ENCODE data around the gene APOBEC3B. TPM values are rescaled to one million over a fixed set of nuclear protein-coding genes. Genes with fewer than 3 reads are reported as not detected.
"Not testable (repeated sequence)": the region's sequence is repeated elsewhere in the genome, so short reads cannot be mapped to it uniquely, and the experiment has no call there.

Gene APOBEC3B
- total RNA-seq, 3 donors from 2014 or later (not counting 1 experiment from before 2014, with no cell fraction given): 1.7 to 2.3 (median 2.2) TPM

- Mint-ChIP-seq H3K27ac (no peak overlapping the region), H3K4me1 (no peaks in the 10 kb centered on the region), H3K4me3 (no peak overlapping the region), H3K9me3 (no peaks in the 10 kb centered on the region), H3K27me3 (ENCODE audit: low read depth in 2 of 2) (peaks cover 0 to 10% of the 10 kb centered on the region in 2 donors), H3K36me3 (no peaks in the 10 kb centered on the region)
- Histone ChIP-seq H3K36me3 (ENCODE audit: control insufficient read depth, insufficient read depth, low read length) (no peaks in the 10 kb centered on the region), H3K4me1 (ENCODE audit: control insufficient read depth, insufficient read depth, low read length) (peaks cover 6% of the 10 kb centered on the region), H3K27ac (ENCODE audit: low read length) (no peak overlapping the region), H3K4me3 (ENCODE audit: low read length) (no peak overlapping the region), H3K27me3 (ENCODE audit: control insufficient read depth, insufficient read depth, low read length) (no peaks in the 10 kb centered on the region), H3K9me3 (ENCODE audit: control insufficient read depth, insufficient read depth, low read length) (no peaks in the 10 kb centered on the region)
- intact Hi-C loops (cut with micrococcal nuclease): no loop called here
- ATAC-seq (no peak), DNase-seq (no peak)
- 88% methylated on average over 7 of the region's 7 CpGs for WGBS (ENCODE audit: insufficient coverage)
- TF ChIP-seq CTCF (IDR thresholded peaks at IDR 0.05): no peak
Measured at GRCh38 chr22:38974826-38975175, 7.3 kb upstream of the APOBEC3B start.

- H3K36me3 ChIP-seq (ENCODE audit: control insufficient read depth, insufficient read depth, low read length); intact Hi-C loops (cut with micrococcal nuclease); H3K36me3 Mint-ChIP-seq; H3K9me3 Mint-ChIP-seq; DNase-seq; ATAC-seq; H3K27me3 ChIP-seq (ENCODE audit: control insufficient read depth, insufficient read depth, low read length); H3K27ac ChIP-seq (ENCODE audit: low read length); H3K9me3 ChIP-seq (ENCODE audit: control insufficient read depth, insufficient read depth, low read length); H3K27ac Mint-ChIP-seq; H3K4me3 Mint-ChIP-seq; H3K27me3 Mint-ChIP-seq (ENCODE audit: low read depth in 2 of 2); H3K4me3 ChIP-seq (ENCODE audit: low read length): not testable (repeated sequence)
- H3K4me1 Mint-ChIP-seq: peaks cover 0 to 11% of the 10 kb centered on the region in 2 donors
- H3K4me1 ChIP-seq (ENCODE audit: control insufficient read depth, insufficient read depth, low read length): peaks cover 19% of the 10 kb centered on the region
- WGBS (ENCODE audit: insufficient coverage): 98% methylated on average over 4 of the region's 4 CpGs
Measured at GRCh38 chr22:38977289-38977688, 4.9 kb upstream of the APOBEC3B start.

GRCh38 chr22:38980587-38980986 is 1.6 kb upstream of the APOBEC3B start:
- ATAC-seq; H3K36me3 Mint-ChIP-seq; H3K27me3 Mint-ChIP-seq (ENCODE audit: low read depth in 2 of 2); H3K9me3 Mint-ChIP-seq; H3K4me3 Mint-ChIP-seq; H3K9me3 ChIP-seq (ENCODE audit: control insufficient read depth, insufficient read depth, low read length); DNase-seq; H3K36me3 ChIP-seq (ENCODE audit: control insufficient read depth, insufficient read depth, low read length); H3K27ac ChIP-seq (ENCODE audit: low read length); intact Hi-C loops (cut with micrococcal nuclease); H3K27me3 ChIP-seq (ENCODE audit: control insufficient read depth, insufficient read depth, low read length); H3K4me3 ChIP-seq (ENCODE audit: low read length); H3K27ac Mint-ChIP-seq: not testable (repeated sequence)
- H3K4me1 ChIP-seq (ENCODE audit: control insufficient read depth, insufficient read depth, low read length): peaks cover 25% of the 10 kb centered on the region
- 90% methylated on average over 10 of the region's 10 CpGs for WGBS (ENCODE audit: insufficient coverage)
- peaks cover 0 to 17% of the 10 kb centered on the region in 2 donors for H3K4me1 Mint-ChIP-seq

- Histone ChIP-seq H3K4me3 (ENCODE audit: low read length) (peak overlapping the region; percentile 41), H3K9me3 (ENCODE audit: control insufficient read depth, insufficient read depth, low read length) (no peaks in the 10 kb centered on the region), H3K4me1 (ENCODE audit: control insufficient read depth, insufficient read depth, low read length) (peaks cover 25% of the 10 kb centered on the region), H3K27me3 (ENCODE audit: control insufficient read depth, insufficient read depth, low read length) (no peaks in the 10 kb centered on the region), H3K27ac (ENCODE audit: low read length) (no peak overlapping the region), H3K36me3 (ENCODE audit: control insufficient read depth, insufficient read depth, low read length) (no peaks in the 10 kb centered on the region)
- peak in 2 of 3 donors; percentile 10 to 43 for ATAC-seq
- no peak for TF ChIP-seq CTCF (IDR thresholded peaks at IDR 0.05)
- Mint-ChIP-seq H3K4me3 (no peak overlapping the region), H3K9me3 (no peaks in the 10 kb centered on the region), H3K27ac (peak overlapping the region in 1 of 2 donors; percentile 89), H3K36me3 (no peaks in the 10 kb centered on the region), H3K27me3 (ENCODE audit: low read depth in 2 of 2) (no peaks in the 10 kb centered on the region), H3K4me1 (peaks cover 0 to 17% of the 10 kb centered on the region in 2 donors)
- 56% methylated on average over 24 of the region's 27 CpGs for WGBS (ENCODE audit: insufficient coverage)
- peak in 1 of 2 donors; percentile 39 for DNase-seq
- intact Hi-C loops (cut with micrococcal nuclease): no loop called here
Measured at GRCh38 chr22:38981005-38981991, 849 bp upstream of the APOBEC3B start.

All from natural killer cell (primary cell).